Neutrophil (primary cell): ENCODE results near the gene HOXB2.

Source experiments
- H3K27ac ChIP-seq: fragments of 200-600 bp; sonication (generic); 2 replicates; pipeline ENCODE4 v1.5.1; 2016; ENCODE audit warnings: mild to moderate bottlenecking, moderate library complexity
- H3K27me3 ChIP-seq: fragments of 200-600 bp; sonication (generic); 2 replicates; pipeline ENCODE4 v1.6.0; 2016; ENCODE audit warnings: mild to moderate bottlenecking
- H3K36me3 ChIP-seq: fragments of 200-600 bp; sonication (generic); 2 replicates; pipeline ENCODE4 v1.5.1; 2017
- H3K4me1 ChIP-seq, 2 experiments: fragments of 200-600 bp in 1 of 2; sonication (generic) in 1 of 2; 1 replicate in 1 of 2; 2 replicates in 1 of 2; pipeline versions ENCODE4 v1.5.1 to v1.6.1; 2013 to 2016; ENCODE audit warnings: low read depth in 1 of 2, low read length in 1 of 2, mild to moderate bottlenecking in 1 of 2, moderate library complexity in 1 of 2; ENCODE audit not compliant: control insufficient read depth in 1 of 2, insufficient read depth in 1 of 2
- H3K4me3 ChIP-seq, 2 experiments: fragments of 200-600 bp in 1 of 2; sonication (generic) in 1 of 2; 1 replicate in 1 of 2; 2 replicates in 1 of 2; pipeline ENCODE4 v1.5.1; 2013 to 2016; ENCODE audit warnings: low read depth in 1 of 2, low read length in 1 of 2, mild to moderate bottlenecking in 1 of 2, moderate library complexity in 1 of 2
- H3K9me3 ChIP-seq: fragments of 200-600 bp; sonication (generic); 2 replicates; pipeline ENCODE4 v1.5.1; 2016
- CTCF ChIP-seq: fragments of 200-600 bp; sonication (generic); IDR thresholded peaks from 2 replicates; pipeline ENCODE4 v1.5.1; 2016; ENCODE audit warnings: antibody characterized with exemption

HOXB2 gene

GRCh38 chr17:48582750-48583069 lies 37.8 kb upstream of the HOXB2 start:
- H3K27me3 ChIP-seq, result peaks cover 100% of the 10 kb centered on the region
- peaks cover 18 to 21% of the 10 kb centered on the region in 2 experiments for H3K4me1 ChIP-seq
- H3K27ac ChIP-seq, result no peak overlapping the region
- no peaks in the 10 kb centered on the region for H3K36me3 ChIP-seq
- no peak for TF ChIP-seq CTCF
- no peaks in the 10 kb centered on the region for H3K9me3 ChIP-seq
- H3K4me3 ChIP-seq, result no peak overlapping the region

- H3K36me3 ChIP-seq, result no peaks in the 10 kb centered on the region
- H3K9me3 ChIP-seq, result no peaks in the 10 kb centered on the region
- H3K4me1 ChIP-seq, result peaks cover 3 to 4% of the 10 kb centered on the region in 2 experiments
- H3K27ac ChIP-seq, result no peak overlapping the region
- H3K4me3 ChIP-seq, result no peak overlapping the region
- TF ChIP-seq CTCF, result no peak
- peaks cover 100% of the 10 kb centered on the region for H3K27me3 ChIP-seq
Measured at GRCh38 chr17:48579760-48580554, 35.0 kb upstream of the HOXB2 start.

- Histone ChIP-seq H3K27ac (no peak overlapping the region), H3K36me3 (no peaks in the 10 kb centered on the region), H3K27me3 (peaks cover 100% of the 10 kb centered on the region), H3K4me1 (peaks cover 0 to 4% of the 10 kb centered on the region in 2 experiments), H3K4me3 (no peak overlapping the region), H3K9me3 (no peaks in the 10 kb centered on the region)
- no peak for TF ChIP-seq CTCF
Measured at GRCh38 chr17:48579471-48579759, 34.5 kb upstream of the HOXB2 start.

GRCh38 chr17:48578616-48579470 lies 33.9 kb upstream of the HOXB2 start:
- TF ChIP-seq CTCF, result no peak
- H3K9me3 ChIP-seq, result no peaks in the 10 kb centered on the region
- H3K27ac ChIP-seq, result no peak overlapping the region
- H3K4me1 ChIP-seq, result peaks cover 0 to 4% of the 10 kb centered on the region in 2 experiments
- peaks cover 100% of the 10 kb centered on the region for H3K27me3 ChIP-seq
- H3K4me3 ChIP-seq, result no peak overlapping the region
- no peaks in the 10 kb centered on the region for H3K36me3 ChIP-seq

GRCh38 chr17:48577946-48578615 lies 33.2 kb upstream of the HOXB2 start, which contains the start of gene HOXB4:
Gene HOXB4, minus strand, starts transcription at chr17:48578350. Its CDS starts 31 bp downstream, at chr17:48578319.
- Histone ChIP-seq H3K4me3 (no peak within 1 kb of the TSS), H3K27ac (no peak within 1 kb of the TSS), H3K36me3 (no peaks in the 10 kb centered on the region), H3K27me3 (peaks cover 100% of the 10 kb centered on the region), H3K9me3 (no peaks in the 10 kb centered on the region), H3K4me1 (peaks cover 0 to 4% of the 10 kb centered on the region in 2 experiments)
- no peak for TF ChIP-seq CTCF
